GM18867 (cell line): Measurements from ENCODE around the gene IL3RA.

Experiments
- ATAC-seq: cut with Tn5 transposase; IDR thresholded peaks from one replicate; pipeline ENCODE4 v1.9.1; 2021; ENCODE audit warnings: mild to moderate bottlenecking, moderate library complexity; ENCODE audit not compliant: unreplicated experiment

The IL3RA gene

DNA sequence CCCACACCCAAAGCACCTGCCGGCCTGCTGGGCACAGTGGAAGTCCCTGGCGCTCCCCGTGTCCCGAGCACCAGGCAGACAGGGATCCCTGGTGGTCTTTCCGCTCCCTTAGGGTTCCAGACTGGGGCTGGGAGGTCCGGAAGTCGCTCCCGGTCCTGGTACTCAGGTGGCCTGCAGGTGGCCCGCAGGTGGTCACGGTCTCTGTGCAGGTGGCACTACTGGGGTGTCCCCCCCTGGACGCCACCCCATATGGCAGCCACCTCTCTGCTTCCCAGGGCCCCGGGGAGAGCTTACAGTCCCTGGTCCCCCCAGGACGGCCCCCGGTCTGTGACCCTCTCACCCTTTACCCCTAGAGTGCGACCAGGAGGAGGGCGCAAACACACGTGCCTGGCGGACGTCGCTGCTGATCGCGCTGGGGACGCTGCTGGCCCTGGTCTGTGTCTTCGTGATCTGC, 41.7 kb downstream of the IL3RA start:
- no peak for ATAC-seq

DNA sequence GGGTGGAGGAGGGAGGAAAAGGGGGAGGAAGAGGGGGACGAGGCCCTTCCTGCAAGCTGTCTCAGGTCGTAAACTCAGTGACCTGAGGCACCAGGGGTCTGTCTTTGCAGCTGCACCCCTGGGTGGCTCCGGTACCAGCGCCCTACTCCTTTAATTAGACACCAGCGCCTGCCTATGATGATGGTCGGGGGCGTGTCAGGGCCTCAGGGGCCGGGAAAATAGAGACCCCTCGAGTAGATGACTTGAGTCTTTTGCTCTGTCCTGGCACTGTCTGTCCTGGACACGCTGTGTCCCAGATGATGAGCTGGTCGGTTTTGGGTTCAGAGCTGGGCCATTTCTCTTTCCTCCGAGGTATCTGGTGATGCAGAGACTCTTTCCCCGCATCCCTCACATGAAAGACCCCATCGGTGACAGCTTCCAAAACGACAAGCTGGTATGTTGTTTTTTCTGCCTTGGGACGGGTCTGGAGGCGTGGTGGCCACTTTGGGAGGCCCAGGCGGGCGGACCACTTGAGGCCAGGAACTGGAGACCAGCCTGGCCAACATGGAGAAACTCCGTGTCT, 44.2 kb downstream of the IL3RA start:
- no peak for ATAC-seq

DNA sequence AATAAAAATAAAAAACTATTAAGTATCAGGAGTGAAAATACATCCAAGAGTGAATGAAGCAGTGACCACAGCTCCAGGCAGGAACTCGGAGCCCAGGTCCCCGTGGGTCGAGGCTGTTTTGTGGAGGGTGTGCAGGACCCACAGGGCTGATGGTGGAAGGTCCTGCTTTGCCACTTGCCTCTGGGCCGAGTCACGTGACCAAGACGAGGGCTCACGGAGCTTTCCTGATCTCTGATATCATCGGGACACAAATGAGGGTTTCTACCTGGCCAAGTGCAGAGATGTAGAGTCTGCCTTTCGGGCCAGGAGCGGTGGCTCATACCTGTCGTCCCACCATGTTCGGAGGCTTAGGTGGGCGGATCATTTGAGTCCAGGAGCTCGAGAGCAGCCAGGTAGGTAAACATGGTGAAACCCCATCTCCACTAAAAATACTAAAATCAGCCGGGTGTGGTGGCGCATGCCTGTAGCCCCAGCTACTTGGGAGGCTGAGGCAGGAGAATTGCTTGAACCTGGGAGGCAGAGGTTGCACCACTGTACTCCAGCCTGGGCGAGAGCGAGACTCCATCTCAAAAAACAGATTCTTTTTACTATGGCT, 48.2 kb downstream of the IL3RA start:
- ATAC-seq, result no peak

DNA sequence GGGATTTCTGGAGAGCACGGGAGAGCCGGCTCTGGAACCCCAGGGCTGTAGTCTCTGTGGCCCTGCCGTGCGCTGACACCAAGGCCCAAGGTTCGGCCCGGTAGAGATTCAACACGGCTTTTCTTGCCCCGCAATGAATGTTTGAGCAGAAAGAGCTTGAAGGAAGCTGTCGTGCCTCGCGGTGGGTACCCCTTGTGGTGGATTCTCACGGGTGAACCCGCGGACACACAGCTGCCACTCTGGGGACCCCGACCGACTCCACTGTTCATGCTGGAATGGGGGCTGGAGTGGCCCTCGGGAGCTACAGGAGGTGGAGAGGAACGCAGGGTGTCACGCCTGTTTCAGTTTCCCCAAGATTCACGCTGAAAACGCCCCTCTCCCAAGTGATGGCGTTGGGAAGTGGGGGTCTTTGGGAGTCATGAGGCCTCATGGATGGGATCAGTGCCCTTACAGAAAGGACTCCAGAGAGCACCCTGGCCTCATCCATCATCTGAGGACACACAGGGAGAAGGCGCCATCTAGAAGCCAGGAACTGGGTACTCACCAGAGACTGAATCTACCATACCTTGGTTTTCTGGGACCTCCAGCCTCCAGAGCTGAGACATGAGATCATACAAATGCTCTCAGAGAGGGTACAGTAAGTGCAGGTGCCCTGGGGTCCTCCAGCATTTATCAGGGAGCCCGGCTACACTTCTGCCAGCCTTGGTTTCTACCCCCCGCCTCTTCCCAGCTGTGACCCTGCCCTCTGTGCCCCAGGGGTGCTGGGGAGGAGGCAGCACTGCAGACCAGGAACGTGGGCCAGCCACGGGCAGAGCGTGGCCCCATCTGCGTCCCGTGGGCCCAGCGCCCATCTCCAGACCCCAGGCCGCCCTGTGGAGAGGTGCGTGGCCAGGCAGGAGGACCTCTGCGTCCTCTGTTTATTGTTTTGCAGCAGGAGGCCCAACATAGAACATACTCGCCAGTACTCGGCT, 49.0 kb downstream of the IL3RA start:
- no peak for ATAC-seq

DNA sequence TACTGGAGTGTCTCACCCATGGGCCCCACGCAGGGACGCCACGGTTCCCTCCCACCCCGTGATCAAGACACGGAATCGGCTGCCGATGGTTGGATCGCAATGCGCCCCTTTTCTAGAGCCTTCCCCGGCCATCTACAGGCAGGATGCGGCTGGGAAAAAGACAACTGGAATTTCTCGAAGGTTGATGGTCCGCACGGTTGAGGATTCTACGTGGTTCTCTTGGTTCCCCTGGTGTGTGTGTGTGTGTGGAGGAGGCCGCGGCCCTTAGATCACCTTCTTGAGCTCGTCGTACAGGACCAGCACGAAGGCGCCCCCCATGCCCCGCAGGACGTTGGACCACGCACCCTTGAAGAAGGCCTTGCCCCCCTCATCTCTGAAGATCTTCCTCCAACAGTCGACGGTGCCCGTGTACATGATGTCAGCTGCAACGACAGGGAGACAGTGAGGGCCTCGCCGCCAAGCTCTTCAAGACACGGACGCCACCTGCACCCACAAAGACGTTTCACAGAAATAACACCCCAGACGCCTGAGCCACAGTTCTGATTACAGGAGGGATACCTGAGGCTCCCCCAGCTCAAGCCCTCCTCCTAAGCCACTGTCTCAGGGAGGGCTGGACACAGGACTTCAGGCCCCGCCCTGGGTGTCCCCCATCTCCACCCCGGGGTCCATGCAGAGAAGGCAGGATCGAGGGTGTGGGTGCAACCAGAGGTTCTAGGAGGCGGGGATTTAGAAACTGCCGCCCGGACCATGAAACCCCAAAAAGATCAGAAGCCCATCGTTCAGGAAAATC, 49.9 kb downstream of the IL3RA start:
- ATAC-seq, result no peak

DNA sequence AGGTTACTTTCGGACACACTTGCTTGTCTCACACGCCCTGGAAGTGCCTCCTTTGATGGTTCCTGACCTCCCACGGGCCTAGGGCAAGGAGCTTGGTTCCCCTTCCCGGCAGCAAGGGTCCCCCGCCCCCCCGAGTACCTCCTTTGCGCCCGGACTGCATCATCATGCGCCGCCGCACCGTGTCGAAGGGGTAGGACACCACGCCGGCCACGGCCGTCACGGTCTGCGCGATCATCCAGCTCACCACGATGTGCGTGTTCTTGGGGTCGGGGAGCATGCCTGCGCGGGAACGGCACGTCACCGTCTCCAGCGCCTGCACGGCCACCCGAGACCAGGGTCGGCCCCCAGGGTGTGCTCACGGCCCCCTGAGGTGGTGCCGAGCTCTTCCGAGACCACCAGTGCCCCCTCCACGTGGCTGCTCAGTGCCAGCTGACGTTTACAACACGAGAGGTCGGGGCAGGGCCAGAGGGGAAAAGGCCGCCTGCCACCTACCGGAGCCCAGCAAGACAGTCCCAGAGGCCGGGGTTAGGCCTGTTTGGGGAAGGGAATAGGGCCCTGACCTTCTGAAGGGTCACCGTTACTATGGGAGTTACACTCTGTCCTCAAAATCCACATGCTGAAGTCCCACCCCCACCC, 50.7 kb downstream of the IL3RA start:
- ATAC-seq, result no peak

DNA sequence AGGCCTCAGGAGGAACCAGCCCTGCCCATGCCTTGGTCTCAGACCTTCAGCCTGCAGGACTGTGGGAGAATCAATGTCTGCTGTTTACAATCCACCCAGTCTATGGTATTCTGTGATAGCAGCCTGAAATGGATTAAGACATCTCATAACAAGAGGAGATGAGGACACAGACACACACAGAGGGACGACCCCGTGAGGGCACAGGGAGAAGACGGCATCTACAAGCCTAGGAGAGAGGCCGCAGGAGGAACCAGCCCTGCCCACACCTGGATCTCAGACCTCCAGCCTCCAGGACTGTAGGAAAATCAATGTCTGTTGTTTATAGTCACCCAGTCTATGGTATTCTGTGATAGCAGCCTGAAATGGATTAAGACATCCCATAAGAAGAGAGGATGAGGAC, 52.1 kb downstream of the IL3RA start:
- no peak for ATAC-seq

DNA sequence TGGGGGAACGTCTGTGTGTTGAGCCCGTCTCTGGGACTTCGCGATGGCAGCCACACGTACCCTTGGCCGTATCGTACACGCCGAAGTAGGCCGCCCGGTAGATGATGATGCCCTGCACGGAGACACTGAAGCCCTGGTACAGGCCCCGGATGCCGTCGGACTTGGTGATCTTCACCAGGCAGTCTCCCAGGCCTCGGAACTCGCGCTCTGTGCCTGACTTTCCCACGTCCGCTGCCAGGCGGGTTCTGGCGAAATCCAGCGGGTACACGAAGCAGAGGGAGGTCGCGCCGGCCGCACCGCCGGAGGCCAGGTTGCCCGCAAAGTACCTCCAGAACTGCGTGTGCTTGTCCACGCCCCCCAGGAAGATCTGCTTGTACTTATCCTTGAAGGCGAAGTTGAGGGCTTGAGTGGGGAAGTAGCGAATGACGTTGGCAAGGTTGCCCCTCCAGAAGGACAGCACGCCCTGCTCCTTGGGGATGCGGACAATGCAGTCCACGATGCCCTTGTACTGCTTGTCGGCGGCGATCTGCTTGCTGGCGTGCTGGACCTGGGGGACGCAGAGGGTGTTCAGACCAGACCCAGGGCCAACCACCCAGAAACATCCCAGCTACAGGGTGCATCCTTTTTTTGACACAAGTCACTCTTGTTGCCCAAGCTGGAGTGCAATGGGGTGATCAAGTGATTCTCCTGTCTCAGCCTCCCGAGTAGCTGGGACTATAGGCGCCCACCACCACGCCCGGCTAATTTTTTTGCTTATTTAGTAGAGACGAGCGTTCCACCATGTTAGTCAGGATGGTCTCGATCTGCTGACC, 52.8 kb downstream of the IL3RA start:
- ATAC-seq, result no peak

DNA sequence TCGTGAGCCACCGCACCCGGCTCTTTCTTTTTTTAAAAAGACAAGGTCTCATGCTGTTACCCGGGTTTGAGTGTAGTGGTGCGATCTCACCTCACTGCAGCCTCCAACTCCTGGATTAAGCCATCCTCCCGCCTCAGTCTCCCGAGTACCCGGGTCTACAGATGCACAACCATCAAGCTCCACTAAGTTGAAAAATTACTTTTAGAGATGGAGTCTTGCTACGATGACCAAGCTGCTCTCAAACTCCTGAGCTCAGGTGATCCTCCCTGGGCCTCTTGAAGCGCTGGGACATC, 53.4 kb downstream of the IL3RA start:
- no peak for ATAC-seq

DNA sequence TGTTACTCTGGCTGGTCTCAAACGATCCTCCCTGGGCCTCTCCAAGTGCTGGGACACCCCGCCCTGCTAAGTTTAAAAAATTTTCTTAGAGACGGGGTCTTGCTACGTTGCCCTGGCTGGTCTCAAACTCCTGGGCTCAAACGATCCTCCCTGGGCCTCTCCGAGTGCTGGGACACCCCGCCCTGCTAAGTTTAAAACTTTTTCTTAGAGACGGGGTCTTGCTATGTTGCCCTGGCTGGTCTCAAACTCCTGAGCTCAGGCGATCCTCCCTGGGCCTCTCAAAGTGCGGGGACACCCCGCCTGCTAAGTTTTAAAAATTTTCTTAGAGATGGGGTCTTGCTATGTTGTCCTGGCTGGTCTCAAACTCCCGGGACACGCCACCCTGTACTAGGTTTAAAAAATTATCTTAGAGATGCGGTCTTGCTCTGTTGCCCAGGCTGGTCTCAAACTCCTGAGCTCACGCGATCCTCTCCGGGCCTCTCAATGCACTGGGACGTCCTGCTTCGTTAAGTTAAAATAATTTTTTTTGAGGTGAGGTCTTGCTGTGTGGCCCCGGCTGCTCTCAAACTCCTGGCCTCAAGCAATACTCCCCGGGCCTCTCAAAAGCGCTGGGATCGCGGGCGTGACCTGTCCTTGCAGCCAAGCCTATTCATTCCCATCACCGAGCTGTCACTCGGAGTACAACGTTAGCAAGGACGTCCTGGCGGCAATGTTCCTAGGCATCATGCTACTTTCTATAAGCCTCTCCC, 54.2 kb downstream of the IL3RA start:
- no peak for ATAC-seq

DNA sequence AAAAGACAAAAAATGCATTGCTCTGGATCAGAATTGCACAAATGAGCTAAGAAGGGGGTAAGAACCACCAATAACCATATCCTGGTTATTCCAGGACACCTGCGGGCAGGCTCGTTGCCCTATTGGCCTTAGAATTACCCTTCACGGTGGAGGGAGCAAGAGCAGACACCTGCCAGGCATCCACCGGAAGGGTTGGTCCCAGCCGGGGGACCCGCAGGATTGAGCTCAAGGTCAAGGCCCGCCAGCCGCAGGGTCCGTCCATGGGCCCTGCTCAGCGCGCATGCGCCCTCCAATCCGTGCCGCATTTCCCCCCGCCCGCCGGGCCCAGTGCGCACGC, 54.8 kb downstream of the IL3RA start:
- ATAC-seq, result no peak

DNA sequence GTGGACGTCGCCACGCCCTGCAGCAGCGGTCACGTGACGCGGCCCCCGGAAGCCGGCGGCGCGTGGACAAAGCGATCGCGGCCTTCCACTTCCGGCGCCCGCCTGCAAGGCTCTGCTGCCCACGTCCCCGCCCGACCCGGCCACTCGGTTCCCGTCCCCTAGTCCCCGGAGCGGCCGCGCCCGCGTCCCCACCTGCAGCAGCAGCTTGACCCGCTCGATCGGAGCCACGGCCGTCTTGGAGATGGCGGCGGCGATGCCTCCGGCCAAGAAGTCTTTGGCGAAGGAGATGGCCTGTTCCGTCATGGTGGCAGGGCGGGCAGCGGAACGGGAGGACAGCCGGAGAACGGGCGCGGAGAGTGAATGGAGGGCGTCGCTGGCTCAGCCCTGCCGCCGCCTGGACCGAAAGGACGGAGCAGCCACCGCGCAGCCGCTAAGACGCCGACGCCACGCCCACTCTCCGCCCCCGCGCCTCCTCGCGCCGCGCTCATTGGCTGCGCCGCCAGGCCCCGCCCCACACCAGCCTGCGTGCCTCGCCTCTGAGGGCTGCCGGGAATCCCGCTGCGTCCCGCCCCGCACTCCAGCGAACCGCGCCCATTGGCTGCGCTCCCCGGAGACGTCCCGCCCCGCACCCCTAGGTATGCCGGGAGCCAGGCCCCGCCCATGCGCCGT, 55.3 kb downstream of the IL3RA start, which contains the start of gene SLC25A6:
Gene SLC25A6, minus strand, starts transcription at position 407 of the 669 bp plus-strand sequence. Its CDS starts 104 bp downstream, at position 303.
- peak; percentile 94 for ATAC-seq

DNA sequence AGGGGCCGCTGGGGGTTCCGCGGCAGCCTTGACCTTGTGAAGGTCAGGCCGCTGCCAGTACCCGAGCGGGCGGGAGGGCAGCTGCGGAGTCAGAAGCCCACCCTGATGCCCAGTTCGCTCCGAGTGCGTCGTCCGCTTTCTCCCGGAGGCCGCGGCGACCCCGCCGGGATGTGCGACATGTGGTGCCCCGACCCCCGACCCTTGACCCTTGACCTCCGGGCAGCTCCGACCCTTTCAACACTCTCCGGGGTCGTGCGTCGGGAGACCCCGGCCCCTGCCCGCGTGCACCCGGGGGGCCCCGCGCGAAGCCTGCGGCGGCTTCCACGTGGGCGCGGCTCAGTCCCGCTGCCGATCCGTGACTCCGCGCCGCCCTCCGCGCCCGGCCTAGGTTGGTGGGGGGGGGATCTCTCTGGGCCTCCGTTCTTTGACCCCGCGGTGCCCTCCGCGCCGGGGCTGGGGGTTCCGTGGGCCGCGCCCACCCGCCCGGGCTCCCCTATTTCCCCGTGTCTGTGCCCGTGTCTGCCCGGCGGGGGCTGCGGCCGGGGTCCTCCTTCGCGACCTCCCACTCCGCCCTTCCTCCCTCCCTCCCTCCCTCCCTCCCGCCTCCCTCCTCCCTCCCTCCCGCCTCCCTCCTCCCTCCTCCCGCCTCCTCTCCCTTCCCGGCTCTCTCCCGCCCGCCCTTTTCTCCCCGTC, 55.9 kb downstream of the IL3RA start:
- peak; percentile 30 for ATAC-seq

DNA sequence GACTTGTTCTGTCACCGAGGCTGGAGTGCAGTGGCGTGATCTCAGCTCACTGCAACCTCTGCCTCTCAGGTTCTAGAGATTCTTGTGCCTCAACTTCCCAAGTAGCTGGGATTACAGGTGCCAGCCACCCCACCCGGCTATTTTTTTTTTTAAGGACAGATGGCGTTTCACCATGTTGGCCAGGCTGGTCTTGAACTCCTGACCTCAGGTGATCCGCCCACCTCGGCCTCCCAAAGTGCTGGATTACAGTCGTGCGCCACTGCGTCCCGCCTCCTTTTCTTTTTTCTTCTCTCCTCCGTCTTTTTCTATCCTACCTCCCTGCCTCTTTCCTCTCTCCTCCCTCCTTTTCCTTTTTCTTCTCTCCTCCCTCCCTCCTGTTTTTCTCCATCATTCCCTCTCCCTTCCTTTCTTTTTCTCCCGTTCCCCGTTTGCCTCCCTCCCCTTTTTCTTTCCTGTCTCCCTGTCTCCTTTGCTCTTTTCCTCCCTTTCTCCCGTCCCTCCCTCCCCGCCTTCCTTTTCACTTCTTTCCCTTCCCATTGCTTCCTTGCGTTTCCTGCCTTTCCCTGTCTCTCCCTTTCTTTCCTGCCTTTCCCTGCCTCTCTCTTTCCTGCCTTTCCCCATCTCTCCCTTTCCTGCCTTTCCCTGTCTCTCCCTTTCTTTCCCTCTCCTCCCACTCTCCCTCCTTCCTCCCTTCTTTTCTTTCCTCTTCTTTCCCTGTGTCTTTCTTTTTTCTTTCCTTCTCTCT, 57.5 kb downstream of the IL3RA start:
- ATAC-seq, result no peak

DNA sequence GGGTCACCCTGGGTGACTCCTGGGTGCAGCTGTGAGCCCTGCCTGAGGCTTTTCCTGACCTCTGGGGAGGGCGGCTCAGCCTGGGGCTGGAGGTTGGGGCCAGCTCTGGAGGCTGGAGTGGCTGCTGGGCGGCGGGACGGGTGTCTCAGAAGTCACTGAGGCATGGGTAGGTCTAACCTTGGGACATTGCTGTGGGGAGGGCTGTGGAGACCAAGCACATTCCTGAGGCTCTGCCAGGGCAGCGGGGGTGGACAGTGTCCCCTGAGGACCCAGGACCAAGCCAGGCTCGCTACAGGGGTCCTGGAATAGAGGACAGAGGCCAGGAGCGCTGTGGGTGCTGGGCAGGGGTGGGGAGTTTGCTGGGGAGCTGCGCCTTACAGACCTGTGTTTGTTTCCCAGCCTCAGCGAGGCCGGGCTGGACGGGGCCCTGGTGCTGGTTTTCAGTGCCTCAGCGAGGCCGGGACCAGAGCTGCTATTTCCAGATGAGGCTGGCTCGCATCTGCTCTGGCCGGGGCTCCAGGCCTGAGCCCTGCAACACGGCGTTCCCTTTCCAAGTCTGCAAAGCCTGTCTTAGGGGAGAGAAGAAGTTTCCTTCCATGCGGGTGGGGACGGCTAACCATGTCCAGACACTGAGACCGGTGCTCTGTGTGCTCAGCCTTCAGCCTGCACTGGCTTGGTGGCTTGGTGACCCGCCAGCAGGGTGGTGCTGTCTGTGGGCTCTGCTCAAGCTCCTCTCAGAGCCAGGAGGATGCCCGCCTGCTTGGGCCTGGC, 58.3 kb downstream of the IL3RA start:
- no peak for ATAC-seq

DNA sequence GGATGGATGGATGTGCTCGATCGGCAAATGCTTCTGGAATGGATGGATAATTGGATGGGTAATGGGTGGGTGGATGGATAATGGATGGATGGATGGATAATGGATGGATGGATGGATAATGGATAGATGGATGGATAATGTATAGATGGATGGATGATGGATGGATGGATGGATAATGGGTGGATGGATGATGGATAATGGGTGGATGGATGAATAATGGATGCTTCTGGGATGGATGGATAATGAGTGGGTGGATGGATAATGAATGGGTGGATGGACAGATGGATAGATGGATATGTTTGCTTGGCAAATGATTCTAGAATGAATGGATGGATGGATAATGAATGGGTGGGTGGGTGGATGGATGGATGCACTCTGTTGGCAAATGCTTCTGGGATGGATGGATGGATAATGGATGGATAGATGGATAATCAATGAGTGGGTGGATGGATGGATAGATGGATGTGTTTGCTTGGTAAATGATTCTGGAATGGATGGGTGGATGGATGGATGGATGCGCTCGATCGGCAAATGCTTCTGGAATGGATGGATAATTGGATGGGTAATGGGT, 59.1 kb downstream of the IL3RA start:
- ATAC-seq, result no peak
